HL-60 (cell line): Measurements from ENCODE around the gene GUSB.

Source experiments
- DNase-seq, 2 experiments: peaks; one replicate each; pipeline ENCODE4 v3.0.0-alpha.2; 2010 to 2020; ENCODE audit warnings: low read depth in 1 of 2, low spot score in 1 of 2
- H3K27ac ChIP-seq: fragments of 250-450 bp; sonication (Bioruptor Pico); replicated peaks from 2 replicates; pipeline ENCODE4 v1.5.1; 2020; ENCODE audit warnings: mild to moderate bottlenecking, moderate library complexity
- H3K27me3 ChIP-seq: fragments of 250-450 bp; sonication (Bioruptor Pico); 2 replicates; pipeline ENCODE4 v1.5.1; 2021; ENCODE audit warnings: mild to moderate bottlenecking, moderate library complexity; ENCODE audit not compliant: insufficient read depth, poor library complexity, severe bottlenecking
- H3K4me3 ChIP-seq: replicated peaks from 2 replicates; pipeline ENCODE4 v1.5.1; 2011; ENCODE audit warnings: mild to moderate bottlenecking, control low read depth, low read length; ENCODE audit not compliant: insufficient read depth
- GABPA ChIP-seq: IDR thresholded peaks from 2 replicates; pipeline ENCODE4 v1.6.1; 2012; ENCODE audit warnings: low read depth
- POLR2AphosphoS5 ChIP-seq: IDR thresholded peaks from 2 replicates; pipeline ENCODE4 v1.6.1; 2012; ENCODE audit warnings: low read depth
- SPI1 ChIP-seq: IDR thresholded peaks from 2 replicates; pipeline ENCODE4 v1.6.1; 2012; ENCODE audit warnings: low read depth, mild to moderate bottlenecking, borderline replicate concordance
- TF ChIP-seq, protein P1 (sequence below): IDR thresholded peaks from one replicate; pipeline ENCODE4 v1.5.1; 2011; ENCODE audit warnings: low read length, control low read depth, inconsistent platforms; ENCODE audit not compliant: insufficient read depth
- TF ChIP-seq, protein P2 (sequence below): IDR thresholded peaks from 2 replicates; pipeline ENCODE4 v1.6.1; 2012; ENCODE audit warnings: low read depth; ENCODE audit not compliant: insufficient replicate concordance

GUSB gene

DNA sequence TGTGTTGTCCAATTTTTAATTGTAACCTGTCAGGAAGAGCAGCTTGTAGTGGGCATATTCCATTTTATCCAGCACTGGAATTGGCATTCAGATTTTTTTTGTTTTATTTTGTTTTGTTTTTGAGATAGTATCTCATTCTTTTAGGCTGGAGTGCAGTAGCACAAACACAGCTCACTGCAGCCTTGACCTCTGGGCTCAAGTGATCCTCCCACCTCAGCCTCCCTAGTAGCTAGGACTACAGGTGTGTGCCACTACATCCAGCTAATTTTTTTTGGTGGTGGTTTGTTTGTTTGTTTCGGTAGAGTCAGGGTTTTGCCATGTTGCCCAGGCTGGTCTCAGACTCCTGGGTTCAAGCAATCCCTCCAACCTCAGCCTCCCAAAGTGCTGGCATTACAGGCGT, 44.7 kb downstream of the GUSB start:
- TF ChIP-seq, protein P1, sequence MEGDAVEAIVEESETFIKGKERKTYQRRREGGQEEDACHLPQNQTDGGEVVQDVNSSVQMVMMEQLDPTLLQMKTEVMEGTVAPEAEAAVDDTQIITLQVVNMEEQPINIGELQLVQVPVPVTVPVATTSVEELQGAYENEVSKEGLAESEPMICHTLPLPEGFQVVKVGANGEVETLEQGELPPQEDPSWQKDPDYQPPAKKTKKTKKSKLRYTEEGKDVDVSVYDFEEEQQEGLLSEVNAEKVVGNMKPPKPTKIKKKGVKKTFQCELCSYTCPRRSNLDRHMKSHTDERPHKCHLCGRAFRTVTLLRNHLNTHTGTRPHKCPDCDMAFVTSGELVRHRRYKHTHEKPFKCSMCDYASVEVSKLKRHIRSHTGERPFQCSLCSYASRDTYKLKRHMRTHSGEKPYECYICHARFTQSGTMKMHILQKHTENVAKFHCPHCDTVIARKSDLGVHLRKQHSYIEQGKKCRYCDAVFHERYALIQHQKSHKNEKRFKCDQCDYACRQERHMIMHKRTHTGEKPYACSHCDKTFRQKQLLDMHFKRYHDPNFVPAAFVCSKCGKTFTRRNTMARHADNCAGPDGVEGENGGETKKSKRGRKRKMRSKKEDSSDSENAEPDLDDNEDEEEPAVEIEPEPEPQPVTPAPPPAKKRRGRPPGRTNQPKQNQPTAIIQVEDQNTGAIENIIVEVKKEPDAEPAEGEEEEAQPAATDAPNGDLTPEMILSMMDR: no peak
- TF ChIP-seq, protein P2, sequence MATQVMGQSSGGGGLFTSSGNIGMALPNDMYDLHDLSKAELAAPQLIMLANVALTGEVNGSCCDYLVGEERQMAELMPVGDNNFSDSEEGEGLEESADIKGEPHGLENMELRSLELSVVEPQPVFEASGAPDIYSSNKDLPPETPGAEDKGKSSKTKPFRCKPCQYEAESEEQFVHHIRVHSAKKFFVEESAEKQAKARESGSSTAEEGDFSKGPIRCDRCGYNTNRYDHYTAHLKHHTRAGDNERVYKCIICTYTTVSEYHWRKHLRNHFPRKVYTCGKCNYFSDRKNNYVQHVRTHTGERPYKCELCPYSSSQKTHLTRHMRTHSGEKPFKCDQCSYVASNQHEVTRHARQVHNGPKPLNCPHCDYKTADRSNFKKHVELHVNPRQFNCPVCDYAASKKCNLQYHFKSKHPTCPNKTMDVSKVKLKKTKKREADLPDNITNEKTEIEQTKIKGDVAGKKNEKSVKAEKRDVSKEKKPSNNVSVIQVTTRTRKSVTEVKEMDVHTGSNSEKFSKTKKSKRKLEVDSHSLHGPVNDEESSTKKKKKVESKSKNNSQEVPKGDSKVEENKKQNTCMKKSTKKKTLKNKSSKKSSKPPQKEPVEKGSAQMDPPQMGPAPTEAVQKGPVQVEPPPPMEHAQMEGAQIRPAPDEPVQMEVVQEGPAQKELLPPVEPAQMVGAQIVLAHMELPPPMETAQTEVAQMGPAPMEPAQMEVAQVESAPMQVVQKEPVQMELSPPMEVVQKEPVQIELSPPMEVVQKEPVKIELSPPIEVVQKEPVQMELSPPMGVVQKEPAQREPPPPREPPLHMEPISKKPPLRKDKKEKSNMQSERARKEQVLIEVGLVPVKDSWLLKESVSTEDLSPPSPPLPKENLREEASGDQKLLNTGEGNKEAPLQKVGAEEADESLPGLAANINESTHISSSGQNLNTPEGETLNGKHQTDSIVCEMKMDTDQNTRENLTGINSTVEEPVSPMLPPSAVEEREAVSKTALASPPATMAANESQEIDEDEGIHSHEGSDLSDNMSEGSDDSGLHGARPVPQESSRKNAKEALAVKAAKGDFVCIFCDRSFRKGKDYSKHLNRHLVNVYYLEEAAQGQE: no peak
- TF ChIP-seq POLR2AphosphoS5 (no peak), GABPA (no peak), SPI1 (no peak)
- no peak overlapping the region for H3K27ac ChIP-seq
- H3K4me3 ChIP-seq: no peak overlapping the region
- DNase-seq: no peak
- no peaks in the 10 kb centered on the region for H3K27me3 ChIP-seq

DNA sequence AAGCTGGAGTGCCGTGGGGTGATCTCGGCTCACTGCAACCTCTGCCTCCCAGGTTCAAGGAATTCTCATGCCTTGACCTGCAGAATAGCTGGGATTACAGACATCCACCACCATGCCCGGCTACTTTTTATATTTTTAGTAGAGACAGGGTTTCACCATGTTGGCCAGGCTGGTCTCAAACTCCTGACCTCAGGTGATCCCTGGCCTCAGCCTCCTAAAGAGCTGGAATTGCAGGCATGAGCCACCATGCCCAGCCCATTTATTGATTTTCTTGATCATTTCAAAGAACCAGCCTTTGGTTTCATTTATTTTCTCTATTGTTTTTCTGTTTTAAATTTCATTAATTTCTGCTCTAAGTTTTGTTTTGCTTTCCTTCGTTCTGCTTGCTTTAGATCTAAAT, 50.3 kb downstream of the GUSB start:
- TF ChIP-seq, protein P2: no peak
- TF ChIP-seq SPI1: no peak
- no peak for TF ChIP-seq GABPA
- TF ChIP-seq POLR2AphosphoS5: no peak
- H3K4me3 ChIP-seq: no peak overlapping the region
- DNase-seq: no peak
- no peaks in the 10 kb centered on the region for H3K27me3 ChIP-seq
- no peak overlapping the region for H3K27ac ChIP-seq

DNA sequence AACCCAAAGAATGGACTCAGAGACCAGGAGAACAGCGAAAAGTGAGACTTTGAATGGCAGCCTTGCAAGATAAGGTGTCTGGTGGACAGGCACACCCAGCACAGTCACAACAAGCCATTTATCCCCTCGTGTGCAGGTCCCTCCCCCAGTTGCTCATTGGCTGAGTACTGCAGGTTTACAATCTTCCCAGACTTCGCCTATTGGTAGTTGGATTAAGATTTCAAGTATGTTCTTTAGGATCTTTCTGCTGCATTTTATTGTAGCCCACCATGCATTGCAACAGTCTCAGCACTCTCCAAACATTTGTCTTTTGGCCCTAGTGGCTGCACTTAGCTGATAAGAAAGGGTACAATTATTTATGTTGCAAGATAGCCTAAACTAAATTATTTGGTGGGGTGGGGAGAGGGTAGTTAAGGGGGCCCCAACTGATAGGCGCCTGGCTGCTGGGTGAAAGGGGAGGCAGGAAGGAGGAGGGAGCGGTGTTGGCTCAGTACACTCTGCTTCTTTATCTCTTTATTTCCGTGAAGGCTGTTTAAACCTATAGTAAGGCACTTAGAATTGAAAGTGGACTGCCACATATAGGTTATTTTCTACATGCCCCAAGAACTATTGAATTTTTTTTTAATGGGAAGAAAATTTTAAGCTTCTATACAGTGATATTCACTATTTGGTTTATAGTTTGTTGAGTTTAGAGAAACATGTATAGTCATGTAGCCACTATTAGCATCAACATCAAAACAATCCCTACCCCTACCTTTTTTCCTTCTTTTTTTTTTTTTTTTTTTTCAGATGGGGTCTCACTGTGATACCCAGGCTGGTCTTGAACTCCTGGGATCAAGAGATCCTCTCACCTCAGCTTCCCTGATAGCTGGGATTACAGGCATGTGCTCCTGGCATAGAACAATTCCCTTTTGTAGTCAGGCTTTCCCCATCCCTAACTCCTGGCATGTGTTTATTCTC, 54.2 kb downstream of the GUSB start:
- DNase-seq: no peak
- Histone ChIP-seq H3K27ac (no peak overlapping the region), H3K27me3 (no peaks in the 10 kb centered on the region), H3K4me3 (no peak overlapping the region)
- TF ChIP-seq GABPA (no peak), POLR2AphosphoS5 (no peak), SPI1 (no peak)
- TF ChIP-seq, protein P1: no peak
- TF ChIP-seq, protein P2: no peak
